GM12878 (cell line): ENCODE results near the gene RPL7L1. TPM values are rescaled to one million over a fixed set of nuclear protein-coding genes. Genes with fewer than 3 reads are reported as not detected.

Source experiments
- ATAC-seq: fragments of 200-7000 bp; cut with Tn5 transposase; 3 replicates; pipeline ENCODE4 v1.9.1; 2020; ENCODE audit warnings: mild to moderate bottlenecking, moderate library complexity
- BruUV-seq: library from RNA; stranded (reverse); fragments of 400-500 nt; replicated peaks from 2 replicates; lab custom pipeline; 2021; lab: Mats Ljungman, UMichigan
- CTCF ChIA-PET: fragments of 300-600 bp; sonication (Branson Sonifier 250); formaldehyde crosslinking; extraction: SDS; loops from one replicate; lab custom pipeline; 2021; ENCODE audit warnings: inconsistent platforms; lab: Yijun Ruan, JAX
- POLR2A ChIA-PET: fragments of 350-600 bp; formaldehyde crosslinking; extraction: SDS; loops from one replicate; lab custom pipeline; 2021; ENCODE audit warnings: inconsistent platforms; lab: Charles Lee
- RAD21 ChIA-PET: fragments of 300-600 bp; sonication (Branson Sonifier 250); formaldehyde crosslinking; loops from one replicate; lab custom pipeline; 2023; ENCODE audit warnings: antibody characterized with exemption; ENCODE audit not compliant: unreplicated experiment; lab: Charles Lee
- SMC1A ChIA-PET: fragments of 300-600 bp; sonication (Branson Sonifier 250); formaldehyde crosslinking; loops from one replicate; lab custom pipeline; 2023; ENCODE audit not compliant: unreplicated experiment, uncharacterized antibody; lab: Charles Lee
- DNase-seq: peaks from one replicate; pipeline ENCODE4 v3.0.0-alpha.2; 2011; ENCODE audit warnings: low read depth, low spot score
- FAIRE-seq: peaks from 3 replicates; lab custom pipeline; 2011; peaks lifted over from hg19 to GRCh38; lab: Jason Lieb, UNC
- H2AFZ ChIP-seq: 2 replicates; pipeline ENCODE4 v1.6.0; 2011; ENCODE audit warnings: low read depth, low read length, control low read depth; ENCODE audit not compliant: control insufficient read depth
- H3K27ac ChIP-seq: 2 replicates; pipeline ENCODE4 v1.5.1; 2011; ENCODE audit warnings: control low read depth; ENCODE audit not compliant: control insufficient read depth, insufficient read depth
- H3K27me3 ChIP-seq, 2 experiments: replicated peaks in 1 of 2; 2 replicates each; pipeline versions ENCODE4 v1.6.0 to v1.6.1; 2011; ENCODE audit warnings: low read length in 1 of 2; ENCODE audit not compliant: control insufficient read depth in 2 of 2, insufficient read depth in 2 of 2
- H3K36me3 ChIP-seq, 2 experiments: 2 replicates each; pipeline ENCODE4 v1.5.1; 2011; ENCODE audit warnings: low read length in 1 of 2; ENCODE audit not compliant: control insufficient read depth in 2 of 2, insufficient read depth in 2 of 2
- H3K4me1 ChIP-seq: 2 replicates; pipeline ENCODE4 v1.6.1; 2011; ENCODE audit warnings: mild to moderate bottlenecking, low read length, moderate library complexity, mixed read lengths; ENCODE audit not compliant: control insufficient read depth, insufficient read depth
- H3K4me2 ChIP-seq: 2 replicates; pipeline ENCODE4 v1.6.0; 2011; ENCODE audit warnings: control low read depth; ENCODE audit not compliant: control insufficient read depth, insufficient read depth
- H3K4me3 ChIP-seq: fragments of 200-600 bp; sonication (generic); 2 replicates; pipeline ENCODE4 v1.5.1; 2016
- H3K79me2 ChIP-seq: 2 replicates; pipeline ENCODE4 v1.6.0; 2011; ENCODE audit warnings: low read length; ENCODE audit not compliant: control insufficient read depth, insufficient read depth
- H3K9ac ChIP-seq: 2 replicates; pipeline ENCODE4 v1.8.0; 2011; ENCODE audit warnings: low read length, control low read depth, mixed read lengths; ENCODE audit not compliant: control insufficient read depth, insufficient read depth
- H3K9me3 ChIP-seq: replicated peaks from 3 replicates; pipeline ENCODE4 v1.5.1; 2011; ENCODE audit warnings: mild to moderate bottlenecking, low read length; ENCODE audit not compliant: control insufficient read depth, insufficient read depth
- H4K20me1 ChIP-seq: 2 replicates; pipeline ENCODE4 v1.6.0; 2011; ENCODE audit not compliant: control insufficient read depth, insufficient read depth
- CTCF ChIP-seq, 3 experiments: IDR thresholded peaks in 2 of 3; conservative IDR thresholded peaks in 1 of 3; 2 replicates each; pipeline ENCODE4 v1.5.1; 2011; ENCODE audit warnings: low read depth in 3 of 3, low read length in 3 of 3, mild to moderate bottlenecking in 3 of 3, control low read depth in 2 of 3, moderate library complexity in 2 of 3, inconsistent platforms in 1 of 3, mixed read lengths in 1 of 3; ENCODE audit not compliant: control insufficient read depth in 2 of 3, insufficient read depth in 1 of 3; ENCODE audit errors: extremely low read depth in 1 of 3
- NR2C1 ChIP-seq: fragments of 450-650 bp; IDR thresholded peaks from 2 replicates; pipeline ENCODE4 v1.6.1; 2017; ENCODE audit warnings: antibody characterized with exemption, mild to moderate bottlenecking, moderate library complexity
- RAD21 ChIP-seq: IDR thresholded peaks from 2 replicates; pipeline ENCODE4 v1.6.1; 2011; ENCODE audit warnings: mild to moderate bottlenecking, low read depth, low read length, moderate library complexity; ENCODE audit not compliant: insufficient read depth
- SMC3 ChIP-seq: IDR thresholded peaks from 2 replicates; pipeline ENCODE4 v1.6.1; 2011; ENCODE audit warnings: low read length, improper control_type of control experiment, borderline replicate concordance
- ZNF622 ChIP-seq: fragments of 450-650 bp; IDR thresholded peaks from 2 replicates; pipeline ENCODE4 v1.6.1; 2017; ENCODE audit warnings: mild to moderate bottlenecking, inconsistent platforms
- WGBS: methylation state at CpG from one replicate; pipeline ENCODE4 v1.1.6; 2016; ENCODE audit warnings: low lambda C conversion rate; ENCODE audit not compliant: insufficient replicate concordance, insufficient coverage; ENCODE audit errors: missing lambda C conversion rate; 5-methylcytosine and 5-hydroxymethylcytosine counted together
- in situ Hi-C: fragments of 300-500 bp; cut with MboI; formaldehyde crosslinking; loops from 9 replicates; pipeline ENCODE4 v1.14.3; 2018; ENCODE audit warnings: mixed read lengths
- intact Hi-C: fragments of 100-400 bp; cut with micrococcal nuclease; formaldehyde crosslinking; loops from one replicate; pipeline ENCODE4 v1.14.2; 2022; ENCODE audit not compliant: unreplicated experiment
- polyA plus RNA-seq, 11 experiments: library from polyadenylated mRNA; depleted of rRNA in 4 of 11; unstranded in 6 of 11; stranded (reverse) in 5 of 11; fragments of >200 nt; fragmentation: Nextera tagmentation in 4 of 11; fragmentation: Illumina TruSeq in 1 of 11; extraction: Ambion mirVana in 4 of 11; extraction: Trizol in 1 of 11; gene quantifications; 1 replicate in 1 of 11; 2 replicates in 10 of 11; pipeline versions ENCODE4 v1.2.1 to v1.2.3, GENCODE V29; 2011 to 2016; ENCODE audit warnings: inconsistent platforms in 2 of 11, missing spikeins in 2 of 11, low read depth in 1 of 11
- total RNA-seq, 4 experiments: library from RNA; depleted of rRNA in 3 of 4; stranded (reverse); fragments of >200 nt in 3 of 4; fragmentation: Illumina TruSeq in 1 of 4; extraction: Trizol in 1 of 4; gene quantifications; 2 replicates each; pipeline versions ENCODE4 v1.2.1 to v1.2.3, GENCODE V29; 2013 to 2021

RPL7L1 gene
- total and polyA plus RNA-seq, 10 of the 15 experiments (the other 5 are each of a cell fraction or from before 2014, with no cell fraction given): 54.1 to 154 (median 104) TPM

DNA sequence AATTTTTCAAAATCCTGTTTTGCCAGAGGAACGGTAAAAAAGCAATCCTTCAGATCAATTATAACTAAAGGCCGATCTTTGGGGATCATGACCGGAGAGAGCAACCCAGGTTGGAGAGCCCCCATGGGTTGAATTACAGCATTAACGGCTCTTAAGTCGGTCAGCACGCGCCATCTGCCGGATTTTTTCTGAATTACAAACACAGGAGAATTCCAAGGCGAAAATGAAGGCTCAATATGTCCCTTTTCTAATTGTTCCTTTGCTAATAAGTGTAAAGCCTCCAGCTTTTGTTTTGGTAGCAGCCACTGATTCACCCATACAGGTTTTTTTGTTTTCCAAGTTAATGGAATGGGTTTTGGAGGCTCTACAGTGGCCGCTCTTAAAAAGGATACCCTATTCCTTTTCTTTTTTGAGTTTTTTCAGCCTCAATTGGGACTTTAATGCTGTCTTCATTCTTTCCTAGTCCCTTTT is 19.5 kb downstream of the RPL7L1 start:
- no peak overlapping the region for H3K4me2 ChIP-seq
- CTCF ChIA-PET: interaction anchor here (1.1 to 3.2 kb wide), 4 partner anchors 16 to 237 kb away, joined by 3 to 13 read pairs (median 4); no protein-coding TSS in a partner anchor
- TF ChIP-seq SMC3 (peak; percentile 49; the same call in 1 of the 2 replicates), CTCF (IDR thresholded peaks at IDR 0.05 in 2 of 3, conservative IDR thresholded peaks at IDR 0.05 in 1 of 3; ENCODE audit: control insufficient read depth in 2 of 3, extremely low read depth in 1 of 3, insufficient read depth in 1 of 3, low read depth in 3 of 3, low read length in 3 of 3) (peak; percentile 55 to 66 (median 57)), ZNF622 (no peak), NR2C1 (no peak), RAD21 (peak; percentile 71)
- TF ChIP-seq, all 136 proteins: peak for 3
- peak; percentile 47 for FAIRE-seq
- no peaks in the 10 kb centered on the region for H3K79me2 ChIP-seq
- no peak for ATAC-seq
- in situ Hi-C loops: no loop called here
- no peak overlapping the region for H3K27ac ChIP-seq
- WGBS: 10% methylated on average over 10 of the region's 10 CpGs
- no peaks in the 10 kb centered on the region for H3K4me1 ChIP-seq
- ChIA-PET SMC1A (interaction anchor here (0.8 to 1.4 kb wide), 4 partner anchors 172 to 351 kb away, joined by 3 to 6 read pairs (median 4); no protein-coding TSS in a partner anchor), POLR2A (no interaction called here), RAD21 (interaction anchor here (1.0 to 1.4 kb wide), 3 partner anchors 204 to 245 kb away, joined by 4 to 6 read pairs (median 5); no protein-coding TSS in a partner anchor)
- no peak overlapping the region for H3K4me3 ChIP-seq
- intact Hi-C loops: loop anchor here (1.0 to 2.0 kb wide), 2 partner anchors 172 to 238 kb away; no protein-coding TSS in a partner anchor
- H3K9me3 ChIP-seq: no peaks in the 10 kb centered on the region
- no peak overlapping the region; the same call in 1 of the 2 replicates for H2AFZ ChIP-seq
- H4K20me1 ChIP-seq: no peaks in the 10 kb centered on the region
- H3K9ac ChIP-seq: no peak overlapping the region
- H3K27me3 ChIP-seq: no peaks in the 10 kb centered on the region
- no peaks in the 10 kb centered on the region for H3K36me3 ChIP-seq
- no TSS peak for BruUV-seq
- no peak for DNase-seq
